Esophagus muscularis mucosa (tissue), 4 donors: ENCODE data around the gene TMEM202. TPM values are rescaled to one million over a fixed set of nuclear protein-coding genes. Genes with fewer than 3 reads are reported as not detected.
"Not testable (repeated sequence)": the region's sequence is repeated elsewhere in the genome, so short reads cannot be mapped to it uniquely, and the experiment has no call there.

Source experiments
- DNase-seq: peaks from one replicate; pipeline ENCODE4 v3.0.0-alpha.2; 2017; ENCODE audit errors: extremely low spot score
- H3K27ac ChIP-seq, 4 donors: fragments of 200-600 bp; sonication (generic); replicated peaks in 1 of 4; 1 replicate in 3 of 4; 2 replicates in 1 of 4; pipeline ENCODE4 v1.5.1; 2016 to 2019; ENCODE audit warnings: mild to moderate bottlenecking in 1 of 4
- H3K27me3 ChIP-seq, 4 donors: fragments of 200-600 bp; sonication (generic); one replicate each; pipeline versions ENCODE4 v1.5.1 to v1.6.0; 2016 to 2019
- H3K36me3 ChIP-seq, 4 donors: fragments of 200-600 bp; sonication (generic); one replicate each; pipeline ENCODE4 v1.5.1; 2016 to 2019
- H3K4me1 ChIP-seq, 4 donors: fragments of 200-600 bp; sonication (generic); one replicate each; pipeline ENCODE4 v1.5.1; 2016 to 2019
- H3K4me3 ChIP-seq, 4 donors: fragments of 200-600 bp; sonication (generic); 1 replicate in 2 of 4; 2 replicates in 2 of 4; pipeline ENCODE4 v1.5.1; 2016 to 2019; ENCODE audit warnings: mild to moderate bottlenecking in 4 of 4, moderate library complexity in 1 of 4
- H3K9me3 ChIP-seq, 4 donors: fragments of 200-600 bp; sonication (generic); 1 replicate in 3 of 4; 2 replicates in 1 of 4; pipeline ENCODE4 v1.5.1; 2016 to 2019
- CTCF ChIP-seq, 3 experiments: fragments of 200-600 bp in 2 of 3; fragments of 450-650 bp in 1 of 3; sonication (generic) in 2 of 3; IDR thresholded peaks; one replicate each; pipeline ENCODE4 v1.5.1; 2017 to 2019; ENCODE audit warnings: antibody characterized with exemption in 3 of 3, mild to moderate bottlenecking in 2 of 3, moderate library complexity in 1 of 3
- EP300 ChIP-seq: sonication (generic); formaldehyde crosslinking; IDR thresholded peaks from one replicate; pipeline ENCODE4 v1.6.1; 2017; ENCODE audit warnings: antibody characterized with exemption
- POLR2A ChIP-seq: fragments of 450-650 bp; IDR thresholded peaks from one replicate; pipeline ENCODE4 v1.6.1; 2017; ENCODE audit warnings: antibody characterized with exemption, moderate library complexity, mild to moderate bottlenecking, low read depth
- POLR2AphosphoS5 ChIP-seq, 2 donors: sonication (generic); formaldehyde crosslinking; IDR thresholded peaks; one replicate each; pipeline ENCODE4 v1.6.1; 2017; ENCODE audit warnings: antibody characterized with exemption in 2 of 2
- WGBS: methylation state at CpG from one replicate; pipeline ENCODE4 v1.1.5; 2018; 5-methylcytosine and 5-hydroxymethylcytosine counted together
- intact Hi-C: fragments of 100-400 bp; cut with DNase I; formaldehyde crosslinking; loops from one replicate; pipeline ENCODE4 v1.15.1; 2023
- total RNA-seq, 4 donors: library from RNA; depleted of rRNA; stranded (reverse); fragments of >200 nt; gene quantifications; one replicate each; pipeline versions ENCODE4 v1.1.0 to v1.2.1, GENCODE V29; 2016

Gene TMEM202
- total RNA-seq, 4 donors from 2014 or later: not detected

- peaks cover 31 to 47% (median 46%) of the 10 kb centered on the region in 4 donors for H3K4me1 ChIP-seq
- 0% methylated on average over 13 of the region's 17 CpGs for WGBS
These were observed 22.6 kb upstream of the TMEM202 start for GRCh38 chr15:72375501-72375845.

GRCh38 chr15:72375846-72376581, 22.1 kb upstream of the TMEM202 start, which contains the start of gene HEXA:
TSS of gene HEXA (minus strand) at chr15:72376014. CDS start at chr15:72375972, 42 bp downstream.
- H3K27ac ChIP-seq: peak within 1 kb of the TSS; percentile 87 to 91 (median 88)
- peaks cover 31 to 47% (median 46%) of the 10 kb centered on the region in 4 donors for H3K4me1 ChIP-seq
- peak within 1 kb of the TSS; percentile 78 to 90 (median 84) for H3K4me3 ChIP-seq
- intact Hi-C loops: loop anchor here (5.0 kb wide), 1 partner anchor 96 kb away; the partner anchor contains the start of gene ARIH1
- under 1% methylated on average over 15 of the region's 50 CpGs for WGBS
- H3K27me3 ChIP-seq: no peaks in the 10 kb centered on the region
- peaks cover 0 to 12% (median 0%) of the 10 kb centered on the region in 4 donors for H3K36me3 ChIP-seq
- peak in 1 of 3 experiments; percentile 15 for TF ChIP-seq CTCF (IDR thresholded peaks at IDR 0.05)
- TF ChIP-seq POLR2A: peak; percentile 62
- peak; percentile 95 to 96 for TF ChIP-seq POLR2AphosphoS5 (IDR thresholded peaks at IDR 0.05)
- no peak for TF ChIP-seq EP300
- DNase-seq: peak; percentile 99
- no peaks in the 10 kb centered on the region for H3K9me3 ChIP-seq

More at GRCh38 chr15:72375501-72375845, 22.6 kb upstream of the TMEM202 start:
- intact Hi-C loops: loop anchor here (5.0 kb wide), 1 partner anchor 97 kb away; the partner anchor contains the start of gene ARIH1
- no peak for DNase-seq
- Histone ChIP-seq H3K27ac (peak overlapping the region; percentile 87 to 91 (median 88)), H3K36me3 (peaks cover 0 to 17% (median 0%) of the 10 kb centered on the region in 4 donors), H3K27me3 (no peaks in the 10 kb centered on the region), H3K4me3 (peak overlapping the region; percentile 78 to 90 (median 84)), H3K9me3 (no peaks in the 10 kb centered on the region)
- TF ChIP-seq POLR2A (no peak), POLR2AphosphoS5 (IDR thresholded peaks at IDR 0.05) (no peak), EP300 (no peak), CTCF (IDR thresholded peaks at IDR 0.05) (no peak)

GRCh38 chr15:72377331-72377730, 20.8 kb upstream of the TMEM202 start:
- Histone ChIP-seq H3K27me3 (peaks cover 0 to 4% (median 0%) of the 10 kb centered on the region in 4 donors), H3K27ac (peak overlapping the region in 3 of 4 donors; percentile 87 to 91 (median 88)), H3K36me3 (peaks cover 0 to 5% (median 0%) of the 10 kb centered on the region in 4 donors), H3K9me3 (no peaks in the 10 kb centered on the region), H3K4me1 (peaks cover 31 to 40% (median 39%) of the 10 kb centered on the region in 4 donors), H3K4me3 (no peak overlapping the region)
- intact Hi-C loops: loop anchor here (5.0 kb wide), 1 partner anchor 95 kb away; the partner anchor contains the start of gene ARIH1
- no peak for DNase-seq
- 96% methylated on average over 1 of the region's 1 CpG for WGBS
- TF ChIP-seq POLR2AphosphoS5 (IDR thresholded peaks at IDR 0.05) (no peak), EP300 (no peak)

- WGBS: 90% methylated on average over 3 of the region's 3 CpGs
- intact Hi-C loops: loop anchor here (5.0 kb wide), 1 partner anchor 93 kb away; the partner anchor contains the start of gene ARIH1
These were observed 19.0 kb upstream of the TMEM202 start for GRCh38 chr15:72379106-72379505.

GRCh38 chr15:72379856-72380430, 18.2 kb upstream of the TMEM202 start:
- TF ChIP-seq EP300 (no peak), POLR2A (no peak), CTCF (IDR thresholded peaks at IDR 0.05) (no peak), POLR2AphosphoS5 (IDR thresholded peaks at IDR 0.05) (no peak)
- Histone ChIP-seq H3K4me3 (no peak overlapping the region), H3K9me3 (no peaks in the 10 kb centered on the region), H3K27ac (no peak overlapping the region), H3K27me3 (peaks cover 0 to 28% (median 0%) of the 10 kb centered on the region in 4 donors), H3K4me1 (peaks cover 14 to 21% (median 15%) of the 10 kb centered on the region in 4 donors), H3K36me3 (no peaks in the 10 kb centered on the region)
- 63% methylated on average over 2 of the region's 2 CpGs for WGBS
- no peak for DNase-seq
- intact Hi-C loops: loop anchor here (5.0 kb wide), 1 partner anchor 92 kb away; the partner anchor contains the start of gene ARIH1

More at GRCh38 chr15:72379106-72379505, 19.0 kb upstream of the TMEM202 start:
- DNase-seq, H3K4me3 ChIP-seq, H3K27ac ChIP-seq, H3K36me3 ChIP-seq, H3K9me3 ChIP-seq: not testable (repeated sequence)
- Histone ChIP-seq H3K27me3 (peaks cover 0 to 20% (median 0%) of the 10 kb centered on the region in 4 donors), H3K4me1 (peaks cover 22 to 29% (median 24%) of the 10 kb centered on the region in 4 donors)
